GM19468 (cell line): ENCODE results near the gene TSC1.

ENCODE experiments used
- ATAC-seq: cut with Tn5 transposase; IDR thresholded peaks from one replicate; pipeline ENCODE4 v1.9.1; 2021; ENCODE audit warnings: mild to moderate bottlenecking, moderate library complexity, moderate number of reproducible peaks; ENCODE audit not compliant: unreplicated experiment; ENCODE audit errors: extremely low read depth

TSC1 gene

GRCh38 chr9:132894862-132895835 is 49.3 kb downstream of the TSC1 start:
- no peak for ATAC-seq

GRCh38 chr9:132894346-132894745 is 50.1 kb downstream of the TSC1 start:
- no peak for ATAC-seq

GRCh38 chr9:132892400-132892799 is 52.0 kb downstream of the TSC1 start:
- no peak for ATAC-seq

- no peak for ATAC-seq
Observed at GRCh38 chr9:132888151-132888550, 56.3 kb downstream of the TSC1 start.

- no peak for ATAC-seq
Observed at GRCh38 chr9:132887181-132888120, 57.0 kb downstream of the TSC1 start.

GRCh38 chr9:132886334-132886725 is 58.1 kb downstream of the TSC1 start:
- ATAC-seq: no peak

GRCh38 chr9:132885720-132886333 is 58.6 kb downstream of the TSC1 start:
- no peak for ATAC-seq

GRCh38 chr9:132883349-132884294 is 60.8 kb downstream of the TSC1 start:
- ATAC-seq: no peak

GRCh38 chr9:132882616-132883015 is 61.8 kb downstream of the TSC1 start:
- no peak for ATAC-seq

- no peak for ATAC-seq
Observed at GRCh38 chr9:132881826-132882225, 62.6 kb downstream of the TSC1 start.

- ATAC-seq: no peak
Observed at GRCh38 chr9:132880324-132880661, 64.1 kb downstream of the TSC1 start.

- no peak for ATAC-seq
Observed at GRCh38 chr9:132879457-132880323, 64.7 kb downstream of the TSC1 start.

GRCh38 chr9:132878695-132879456 is 65.5 kb downstream of the TSC1 start, which contains the start of gene SPACA9:
Gene SPACA9, plus strand, starts transcription at chr9:132878898. Its CDS starts 5,050 bp downstream, at chr9:132883948.
- no peak for ATAC-seq

- ATAC-seq: no peak
Observed at GRCh38 chr9:132877824-132878694, 66.4 kb downstream of the TSC1 start, which contains the start of gene AK8. Gene AK8, minus strand, starts transcription at chr9:132878284. Its CDS starts 29 bp downstream, at chr9:132878255.

GRCh38 chr9:132877458-132877823 is 67.0 kb downstream of the TSC1 start:
- no peak for ATAC-seq

- ATAC-seq: no peak
Observed at GRCh38 chr9:132876849-132877248, 67.6 kb downstream of the TSC1 start.

GRCh38 chr9:132875159-132875558 is 69.3 kb downstream of the TSC1 start:
- ATAC-seq: no peak
